Measurements from ENCODE around the gene IQCN.

IQCN gene

GRCh38 chr19:18259893-18260292, 14.4 kb downstream of the IQCN start:
- H3K4me3 ChIP-seq (ENCODE audit: low read depth, low read length): no peak overlapping the region
- CTCF ChIA-PET: interaction anchor here (0.5 to 1.3 kb wide), 2 partner anchors 8 to 75 kb away, joined by 3 to 8 read pairs; no protein-coding TSS in a partner anchor
- no peak overlapping the region for H3K27ac ChIP-seq (ENCODE audit: extremely low read depth, low read depth, low read length)
- POLR2A ChIA-PET: no interaction called here
- H3K4me1 ChIP-seq (ENCODE audit: control insufficient read depth, insufficient read depth, low read length): no peaks in the 10 kb centered on the region
- H3K9me3 ChIP-seq (ENCODE audit: control insufficient read depth, insufficient read depth, low read depth, low read length): no peaks in the 10 kb centered on the region
- no peaks in the 10 kb centered on the region for H3K36me3 ChIP-seq (ENCODE audit: control insufficient read depth in 2 of 2, insufficient read depth in 1 of 2, low read length in 2 of 2)
- TF ChIP-seq ZIC2 (tag by site-specific recombination; IDR thresholded peaks at IDR 0.05) (peak; percentile 66), GLI2 (tag by site-specific recombination; IDR thresholded peaks at IDR 0.05; ENCODE audit: borderline replicate concordance, low read depth) (no peak), GLIS1 (tag by site-specific recombination; IDR thresholded peaks at IDR 0.05) (0 out of 2 replicates have a peak, but pooled peaks have one; percentile 15), ZNF354C (tag by site-specific recombination; IDR thresholded peaks at IDR 0.05; ENCODE audit: borderline replicate concordance, low read depth) (no peak)
- TF ChIP-seq, protein P1, sequence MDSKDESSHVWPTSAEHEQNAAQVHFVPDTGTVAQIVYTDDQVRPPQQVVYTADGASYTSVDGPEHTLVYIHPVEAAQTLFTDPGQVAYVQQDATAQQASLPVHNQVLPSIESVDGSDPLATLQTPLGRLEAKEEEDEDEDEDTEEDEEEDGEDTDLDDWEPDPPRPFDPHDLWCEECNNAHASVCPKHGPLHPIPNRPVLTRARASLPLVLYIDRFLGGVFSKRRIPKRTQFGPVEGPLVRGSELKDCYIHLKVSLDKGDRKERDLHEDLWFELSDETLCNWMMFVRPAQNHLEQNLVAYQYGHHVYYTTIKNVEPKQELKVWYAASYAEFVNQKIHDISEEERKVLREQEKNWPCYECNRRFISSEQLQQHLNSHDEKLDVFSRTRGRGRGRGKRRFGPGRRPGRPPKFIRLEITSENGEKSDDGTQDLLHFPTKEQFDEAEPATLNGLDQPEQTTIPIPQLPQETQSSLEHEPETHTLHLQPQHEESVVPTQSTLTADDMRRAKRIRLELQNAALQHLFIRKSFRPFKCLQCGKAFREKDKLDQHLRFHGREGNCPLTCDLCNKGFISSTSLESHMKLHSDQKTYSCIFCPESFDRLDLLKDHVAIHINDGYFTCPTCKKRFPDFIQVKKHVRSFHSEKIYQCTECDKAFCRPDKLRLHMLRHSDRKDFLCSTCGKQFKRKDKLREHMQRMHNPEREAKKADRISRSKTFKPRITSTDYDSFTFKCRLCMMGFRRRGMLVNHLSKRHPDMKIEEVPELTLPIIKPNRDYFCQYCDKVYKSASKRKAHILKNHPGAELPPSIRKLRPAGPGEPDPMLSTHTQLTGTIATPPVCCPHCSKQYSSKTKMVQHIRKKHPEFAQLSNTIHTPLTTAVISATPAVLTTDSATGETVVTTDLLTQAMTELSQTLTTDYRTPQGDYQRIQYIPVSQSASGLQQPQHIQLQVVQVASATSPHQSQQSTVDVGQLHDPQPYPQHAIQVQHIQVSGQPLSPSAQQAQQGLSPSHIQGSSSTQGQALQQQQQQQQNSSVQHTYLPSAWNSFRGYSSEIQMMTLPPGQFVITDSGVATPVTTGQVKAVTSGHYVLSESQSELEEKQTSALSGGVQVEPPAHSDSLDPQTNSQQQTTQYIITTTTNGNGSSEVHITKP (tag by site-specific recombination; IDR thresholded peaks at IDR 0.05): peak; percentile 69; the same call in 1 of the 2 replicates

- H3K4me3 ChIP-seq (ENCODE audit: low read depth, low read length): no peak overlapping the region
- ChIA-PET POLR2A (no interaction called here), CTCF (interaction anchor here (0.8 to 1.1 kb wide), 2 partner anchors 22 to 26 kb away, joined by 3 read pairs; no protein-coding TSS in a partner anchor)
- H3K27ac ChIP-seq (ENCODE audit: extremely low read depth, low read depth, low read length): no peak overlapping the region
- TF ChIP-seq ZBTB6 (tag by site-specific recombination; IDR thresholded peaks at IDR 0.05) (no peak), SCRT1 (tag by site-specific recombination; IDR thresholded peaks at IDR 0.05; ENCODE audit: borderline replicate concordance) (no peak), ZNF561 (tag by site-specific recombination; IDR thresholded peaks at IDR 0.05; ENCODE audit: borderline replicate concordance) (no peak), KLF16 (tag by site-specific recombination; IDR thresholded peaks at IDR 0.05) (no peak), ZNF350 (tag by site-specific recombination; IDR thresholded peaks at IDR 0.05) (no peak), ZBTB26 (tag by site-specific recombination; optimal IDR thresholded peaks at IDR 0.05) (no peak), ZNF416 (tag by site-specific recombination; IDR thresholded peaks at IDR 0.05) (no peak), ZNF274 (IDR thresholded peaks at IDR 0.05; ENCODE audit: low read length) (no peak), ZNF274 (tag by site-specific recombination; IDR thresholded peaks at IDR 0.05; ENCODE audit: borderline replicate concordance) (no peak), ZNF292 (tag by site-specific recombination; IDR thresholded peaks at IDR 0.05; ENCODE audit: borderline replicate concordance, low read depth) (no peak)
- TF ChIP-seq, protein P2, sequence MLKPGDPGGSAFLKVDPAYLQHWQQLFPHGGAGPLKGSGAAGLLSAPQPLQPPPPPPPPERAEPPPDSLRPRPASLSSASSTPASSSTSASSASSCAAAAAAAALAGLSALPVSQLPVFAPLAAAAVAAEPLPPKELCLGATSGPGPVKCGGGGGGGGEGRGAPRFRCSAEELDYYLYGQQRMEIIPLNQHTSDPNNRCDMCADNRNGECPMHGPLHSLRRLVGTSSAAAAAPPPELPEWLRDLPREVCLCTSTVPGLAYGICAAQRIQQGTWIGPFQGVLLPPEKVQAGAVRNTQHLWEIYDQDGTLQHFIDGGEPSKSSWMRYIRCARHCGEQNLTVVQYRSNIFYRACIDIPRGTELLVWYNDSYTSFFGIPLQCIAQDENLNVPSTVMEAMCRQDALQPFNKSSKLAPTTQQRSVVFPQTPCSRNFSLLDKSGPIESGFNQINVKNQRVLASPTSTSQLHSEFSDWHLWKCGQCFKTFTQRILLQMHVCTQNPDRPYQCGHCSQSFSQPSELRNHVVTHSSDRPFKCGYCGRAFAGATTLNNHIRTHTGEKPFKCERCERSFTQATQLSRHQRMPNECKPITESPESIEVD (tag by site-specific recombination; IDR thresholded peaks at IDR 0.05): no peak
- no peaks in the 10 kb centered on the region for H3K4me1 ChIP-seq (ENCODE audit: control insufficient read depth, insufficient read depth, low read length)
- H3K36me3 ChIP-seq (ENCODE audit: control insufficient read depth in 2 of 2, insufficient read depth in 1 of 2, low read length in 2 of 2): no peaks in the 10 kb centered on the region
- H3K9me3 ChIP-seq (ENCODE audit: control insufficient read depth, insufficient read depth, low read depth, low read length): no peaks in the 10 kb centered on the region
Observed at GRCh38 chr19:18257503-18258470, 16.5 kb downstream of the IQCN start.
